Globus pallidus (tissue), 1 donor: Measurements from ENCODE around the gene HDLBP.

Source experiments
- DNase-seq: peaks from one replicate; pipeline ENCODE4 v3.0.0-alpha.2; 2015; ENCODE audit warnings: low spot score

The HDLBP gene

GRCh38 chr2:241315093-241315878 lies at the start of gene HDLBP:
HDLBP (minus strand) TSS chr2:241315672; CDS start chr2:241266869, 48,803 bp downstream.
- peak; percentile 98 for DNase-seq

- DNase-seq: no peak
Observed at GRCh38 chr2:241364781-241365180, 49.3 kb upstream of the HDLBP start.

GRCh38 chr2:241363426-241363825 lies 48.0 kb upstream of the HDLBP start:
- DNase-seq: no peak

- no peak for DNase-seq
Observed at GRCh38 chr2:241359481-241360045, 44.1 kb upstream of the HDLBP start.

GRCh38 chr2:241358470-241358869 lies 43.0 kb upstream of the HDLBP start:
- no peak for DNase-seq

GRCh38 chr2:241357531-241357930 lies 42.1 kb upstream of the HDLBP start:
- DNase-seq: no peak

GRCh38 chr2:241356871-241357260 lies 41.4 kb upstream of the HDLBP start:
- no peak for DNase-seq

- peak; percentile 99 for DNase-seq
Observed at GRCh38 chr2:241355983-241356870, 40.8 kb upstream of the HDLBP start, which contains the start of gene FARP2. FARP2 (plus strand) TSS chr2:241356285; CDS start chr2:241373108, 16,823 bp downstream.

- DNase-seq: no peak
Observed at GRCh38 chr2:241354668-241355658, 39.5 kb upstream of the HDLBP start.

- no peak for DNase-seq
Observed at GRCh38 chr2:241352227-241352626, 36.8 kb upstream of the HDLBP start.

GRCh38 chr2:241351640-241352031 lies 36.2 kb upstream of the HDLBP start:
- no peak for DNase-seq

- no peak for DNase-seq
Observed at GRCh38 chr2:241350878-241351639, 35.6 kb upstream of the HDLBP start.

- DNase-seq: no peak
Observed at GRCh38 chr2:241350530-241350877, 35.0 kb upstream of the HDLBP start.

GRCh38 chr2:241349941-241350340 lies 34.5 kb upstream of the HDLBP start:
- no peak for DNase-seq

GRCh38 chr2:241344925-241345651 lies 29.6 kb upstream of the HDLBP start:
- no peak for DNase-seq

GRCh38 chr2:241340631-241341163 lies 25.2 kb upstream of the HDLBP start:
- no peak for DNase-seq

- no peak for DNase-seq
Observed at GRCh38 chr2:241339839-241340630, 24.6 kb upstream of the HDLBP start.

- no peak for DNase-seq
Observed at GRCh38 chr2:241334813-241335212, 19.3 kb upstream of the HDLBP start.

- DNase-seq: no peak
Observed at GRCh38 chr2:241330616-241330981, 15.1 kb upstream of the HDLBP start.
